ENCODE results near the gene PALD1.

The PALD1 gene

DNA sequence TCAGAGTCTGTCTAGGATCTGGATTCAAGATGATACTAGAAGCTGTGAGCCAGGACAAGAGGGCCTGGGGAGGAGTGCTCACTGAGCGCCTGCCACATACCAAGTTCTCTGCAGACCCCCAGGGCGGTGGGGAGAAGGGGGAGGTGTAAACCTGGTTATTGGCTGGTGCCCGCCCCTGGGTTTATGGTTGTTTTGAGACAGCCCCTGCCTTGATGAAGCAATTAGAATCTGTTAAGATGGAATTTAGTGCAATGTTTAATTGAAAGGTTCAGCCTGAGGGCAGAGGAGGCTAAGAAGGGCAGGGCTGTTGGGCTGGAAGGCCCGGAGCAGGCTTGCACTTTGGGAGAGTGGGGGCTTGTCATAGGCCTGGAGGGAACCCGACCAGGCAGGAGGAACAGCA is 81.3 kb downstream of the PALD1 start:
- DNase-seq = no peak
- no peak overlapping the region for H3K27ac ChIP-seq
- TF ChIP-seq, protein P1, sequence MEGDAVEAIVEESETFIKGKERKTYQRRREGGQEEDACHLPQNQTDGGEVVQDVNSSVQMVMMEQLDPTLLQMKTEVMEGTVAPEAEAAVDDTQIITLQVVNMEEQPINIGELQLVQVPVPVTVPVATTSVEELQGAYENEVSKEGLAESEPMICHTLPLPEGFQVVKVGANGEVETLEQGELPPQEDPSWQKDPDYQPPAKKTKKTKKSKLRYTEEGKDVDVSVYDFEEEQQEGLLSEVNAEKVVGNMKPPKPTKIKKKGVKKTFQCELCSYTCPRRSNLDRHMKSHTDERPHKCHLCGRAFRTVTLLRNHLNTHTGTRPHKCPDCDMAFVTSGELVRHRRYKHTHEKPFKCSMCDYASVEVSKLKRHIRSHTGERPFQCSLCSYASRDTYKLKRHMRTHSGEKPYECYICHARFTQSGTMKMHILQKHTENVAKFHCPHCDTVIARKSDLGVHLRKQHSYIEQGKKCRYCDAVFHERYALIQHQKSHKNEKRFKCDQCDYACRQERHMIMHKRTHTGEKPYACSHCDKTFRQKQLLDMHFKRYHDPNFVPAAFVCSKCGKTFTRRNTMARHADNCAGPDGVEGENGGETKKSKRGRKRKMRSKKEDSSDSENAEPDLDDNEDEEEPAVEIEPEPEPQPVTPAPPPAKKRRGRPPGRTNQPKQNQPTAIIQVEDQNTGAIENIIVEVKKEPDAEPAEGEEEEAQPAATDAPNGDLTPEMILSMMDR (IDR thresholded peaks at IDR 0.05; ENCODE audit: low read depth, low read length, missing control alignments) = no peak
- no peaks in the 10 kb centered on the region for H3K27me3 ChIP-seq (replicated peaks)
- no peak overlapping the region for H3K4me3 ChIP-seq (ENCODE audit: low read depth, low read length)
- no peaks in the 10 kb centered on the region for H3K36me3 ChIP-seq (replicated peaks)
- in situ Hi-C loops (cut with HindIII; ENCODE audit: low pct_ligation_motif_present, low sequenced_read_pairs) = loop anchor here (25.0 kb wide), 2 partner anchors 102 to 202 kb away; partner anchors contain the start of gene ADAMTS14

DNA sequence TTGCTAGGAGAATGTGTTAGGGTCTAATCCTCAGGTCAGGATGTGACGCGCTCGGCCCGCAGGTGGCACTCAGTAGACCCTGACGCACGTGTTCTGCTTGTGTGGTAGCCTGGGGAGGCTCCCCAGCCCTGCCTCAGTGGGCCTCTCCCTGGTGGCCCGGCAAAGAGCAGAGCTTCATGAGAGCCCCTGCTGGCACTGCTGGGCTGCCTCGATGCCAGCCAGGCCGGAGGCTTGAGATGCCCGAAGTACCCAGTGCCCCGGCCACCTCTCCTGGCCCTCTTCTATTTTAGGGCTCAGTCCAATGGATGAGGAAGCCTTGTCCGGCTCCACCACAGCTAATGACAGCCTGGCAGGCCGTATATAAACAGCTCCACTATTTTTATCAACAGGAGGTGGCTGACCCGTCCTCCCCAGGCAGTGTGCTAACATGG is 82.0 kb downstream of the PALD1 start:
- Histone ChIP-seq H3K27ac (no peak overlapping the region), H3K4me3 (ENCODE audit: low read depth, low read length) (no peak overlapping the region), H3K36me3 (replicated peaks) (no peaks in the 10 kb centered on the region), H3K27me3 (replicated peaks) (no peaks in the 10 kb centered on the region)
- in situ Hi-C loops (cut with HindIII; ENCODE audit: low pct_ligation_motif_present, low sequenced_read_pairs) = loop anchor here (25.0 kb wide), 2 partner anchors 102 to 202 kb away; partner anchors contain the start of gene ADAMTS14
- no peak for DNase-seq
- TF ChIP-seq, protein P1 (IDR thresholded peaks at IDR 0.05; ENCODE audit: low read depth, low read length, missing control alignments) = no peak

DNA sequence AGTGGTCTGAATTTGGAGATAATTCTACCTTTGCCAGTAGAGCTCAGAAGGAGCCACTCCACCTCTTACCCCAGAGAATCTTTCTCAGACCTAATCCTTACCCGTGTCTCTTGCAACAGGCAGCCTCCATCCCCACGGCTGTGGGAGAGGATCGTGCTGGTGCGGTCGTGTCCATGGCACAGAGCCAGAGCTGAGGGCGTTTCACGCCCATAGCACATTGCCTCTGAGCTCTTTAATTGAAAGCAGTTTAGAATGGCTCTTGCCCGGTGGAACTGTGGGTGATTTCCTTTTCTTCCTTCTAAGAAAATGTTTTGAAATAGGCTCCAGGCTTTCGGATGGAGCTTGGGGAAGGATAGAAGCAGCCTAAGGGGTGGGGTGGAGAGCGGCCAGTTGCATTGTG is 82.5 kb downstream of the PALD1 start:
- Histone ChIP-seq H3K36me3 (replicated peaks) (no peaks in the 10 kb centered on the region), H3K27ac (no peak overlapping the region), H3K4me3 (ENCODE audit: low read depth, low read length) (no peak overlapping the region), H3K27me3 (replicated peaks) (no peaks in the 10 kb centered on the region)
- no peak for DNase-seq
- TF ChIP-seq, protein P1 (IDR thresholded peaks at IDR 0.05; ENCODE audit: low read depth, low read length, missing control alignments) = no peak
- in situ Hi-C loops (cut with HindIII; ENCODE audit: low pct_ligation_motif_present, low sequenced_read_pairs) = loop anchor here (25.0 kb wide), 2 partner anchors 101 to 201 kb away; partner anchors contain the start of gene ADAMTS14

DNA sequence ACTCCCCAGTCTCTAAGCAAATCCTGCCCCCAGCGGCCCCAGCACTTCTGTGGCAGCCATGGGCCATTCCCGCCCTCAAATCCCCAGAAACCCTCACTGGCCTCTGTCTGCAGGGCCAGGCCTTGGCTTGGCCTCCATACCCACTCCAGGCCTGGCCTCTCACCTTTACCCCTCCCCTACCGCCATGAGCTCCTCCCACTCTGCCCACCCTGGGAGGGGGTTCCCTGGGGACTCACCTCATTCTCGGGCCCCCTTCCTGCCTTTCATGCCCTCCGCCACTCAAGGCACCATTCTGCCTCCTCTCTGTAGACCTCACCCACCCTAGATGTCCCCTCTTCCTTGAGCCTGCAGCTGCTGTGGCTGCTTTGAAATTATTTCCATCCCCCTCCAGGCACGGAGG is 83.0 kb downstream of the PALD1 start:
- DNase-seq = no peak

DNA sequence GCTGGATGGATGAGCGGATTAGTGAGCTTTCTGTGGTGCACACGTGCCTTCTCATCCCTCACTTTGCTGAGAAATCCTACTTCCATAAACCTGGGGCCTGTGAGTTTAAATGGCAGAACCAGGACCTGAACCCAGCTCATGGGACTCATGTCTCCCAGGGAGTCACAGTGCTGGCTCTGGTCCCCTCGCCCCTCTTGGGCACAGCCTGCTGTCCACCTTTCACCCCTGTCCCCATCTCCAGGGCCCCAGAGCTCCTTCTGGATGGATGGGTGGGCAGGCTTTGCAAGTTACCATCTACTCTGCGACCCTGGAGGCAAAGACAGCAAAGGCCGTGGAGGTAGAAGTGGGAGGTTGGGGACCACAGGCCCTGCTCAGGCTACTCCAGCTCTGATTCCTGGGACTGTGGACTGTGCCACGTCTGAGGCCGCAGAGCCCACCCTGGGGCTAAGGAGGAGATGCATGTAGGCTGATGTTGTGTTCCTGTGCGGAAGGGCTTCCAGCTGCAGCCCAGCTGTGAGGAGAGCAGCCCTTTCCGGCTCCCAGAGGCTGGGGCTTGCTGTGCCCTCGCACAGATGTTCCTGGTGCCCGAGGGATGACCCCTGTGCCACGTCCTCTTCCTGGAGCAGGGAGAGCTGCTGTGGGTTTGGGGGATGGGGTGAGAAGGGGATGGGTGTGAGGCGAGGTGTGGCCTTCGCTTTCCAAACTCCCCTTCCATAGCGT is 83.6 kb downstream of the PALD1 start:
- Histone ChIP-seq H3K27ac (no peak overlapping the region), H3K36me3 (replicated peaks) (no peaks in the 10 kb centered on the region), H3K4me3 (ENCODE audit: low read depth, low read length) (no peak overlapping the region), H3K27me3 (replicated peaks) (no peaks in the 10 kb centered on the region)
- TF ChIP-seq, protein P1 (IDR thresholded peaks at IDR 0.05; ENCODE audit: low read depth, low read length, missing control alignments) = no peak
- DNase-seq = no peak
- in situ Hi-C loops (cut with HindIII; ENCODE audit: low pct_ligation_motif_present, low sequenced_read_pairs) = loop anchor here (25.0 kb wide), 2 partner anchors 100 to 200 kb away; partner anchors contain the start of gene ADAMTS14

More for the DNA sequence above, 83.0 kb downstream of the PALD1 start:
- Histone ChIP-seq H3K27ac (no peak overlapping the region), H3K36me3 (replicated peaks) (no peaks in the 10 kb centered on the region), H3K27me3 (replicated peaks) (no peaks in the 10 kb centered on the region), H3K4me3 (ENCODE audit: low read depth, low read length) (no peak overlapping the region)
- TF ChIP-seq, protein P1 (IDR thresholded peaks at IDR 0.05; ENCODE audit: low read depth, low read length, missing control alignments) = no peak
- in situ Hi-C loops (cut with HindIII; ENCODE audit: low pct_ligation_motif_present, low sequenced_read_pairs) = loop anchor here (25.0 kb wide), 2 partner anchors 101 to 201 kb away; partner anchors contain the start of gene ADAMTS14

Measured in brain microvascular endothelial cell (primary cell).